ENCODE data around the gene STIP1. TPM values are rescaled to one million over a fixed set of nuclear protein-coding genes. Genes with fewer than 3 reads are reported as not detected.
A peak's percentile ranks its signal among the peaks of the same experiment; 100 is the strongest.

Gene STIP1
- total RNA-seq, 1 donor from 2014 or later: 159 TPM

GRCh38 chr11:64209563-64209843 is 23.5 kb downstream of the STIP1 start:
- Mint-ChIP-seq H3K27ac (peak overlapping the region; percentile 9), H3K27me3 (no peaks in the 10 kb centered on the region), H3K9me3 (no peaks in the 10 kb centered on the region), H3K4me3 (no peak overlapping the region), H3K4me1 (peaks cover 63% of the 10 kb centered on the region), H3K36me3 (ENCODE audit: low read depth) (peaks cover 50% of the 10 kb centered on the region)
- TF ChIP-seq CTCF (IDR thresholded peaks at IDR 0.05): no peak
- intact Hi-C loops (cut with micrococcal nuclease): no loop called here
- POLR2A ChIA-PET: interaction anchor here (1.4 to 9.3 kb wide), 2 partner anchors 18 to 108 kb away, joined by 3 to 191 read pairs; partner anchors contain the start of genes DNAJC4, NUDT22, PRDX5 and TRMT112
- ATAC-seq (ENCODE audit: low read depth): no peak
- no peak for DNase-seq
- CTCF ChIA-PET: no interaction called here

GRCh38 chr11:64210301-64211020 is 24.5 kb downstream of the STIP1 start:
- TF ChIP-seq CTCF (IDR thresholded peaks at IDR 0.05): no peak
- H3K4me3 Mint-ChIP-seq: no peak overlapping the region
- no peak for ATAC-seq (ENCODE audit: low read depth)
- intact Hi-C loops (cut with micrococcal nuclease): no loop called here
- no peak for DNase-seq
- CTCF ChIA-PET: no interaction called here
- H3K27me3 Mint-ChIP-seq: no peaks in the 10 kb centered on the region
- H3K4me1 Mint-ChIP-seq: peaks cover 63% of the 10 kb centered on the region
- H3K36me3 Mint-ChIP-seq (ENCODE audit: low read depth): peaks cover 56% of the 10 kb centered on the region
- H3K9me3 Mint-ChIP-seq: no peaks in the 10 kb centered on the region
- no peak overlapping the region for H3K27ac Mint-ChIP-seq
- POLR2A ChIA-PET: interaction anchor here (0.6 to 9.3 kb wide), 3 partner anchors 17 to 1209 kb away, joined by 3 to 191 read pairs (median 5); partner anchors contain the start of genes DNAJC4, NUDT22, PRDX5 and TRMT112

GRCh38 chr11:64211181-64211872 is 25.4 kb downstream of the STIP1 start:
- H3K27ac Mint-ChIP-seq: no peak overlapping the region
- no peaks in the 10 kb centered on the region for H3K27me3 Mint-ChIP-seq
- H3K36me3 Mint-ChIP-seq (ENCODE audit: low read depth): peaks cover 54% of the 10 kb centered on the region
- ChIA-PET POLR2A (interaction anchor here (0.6 to 9.3 kb wide), 2 partner anchors 16 to 21 kb away, joined by 5 to 191 read pairs; partner anchors contain the start of genes DNAJC4, NUDT22 and TRPT1), CTCF (no interaction called here)
- no peak overlapping the region for H3K4me3 Mint-ChIP-seq
- intact Hi-C loops (cut with micrococcal nuclease): no loop called here
- peaks cover 59% of the 10 kb centered on the region for H3K4me1 Mint-ChIP-seq
- DNase-seq: no peak
- no peaks in the 10 kb centered on the region for H3K9me3 Mint-ChIP-seq
- no peak for ATAC-seq (ENCODE audit: low read depth)
- no peak for TF ChIP-seq CTCF (IDR thresholded peaks at IDR 0.05)

GRCh38 chr11:64216879-64217278 is 30.9 kb downstream of the STIP1 start:
- Mint-ChIP-seq H3K9me3 (no peaks in the 10 kb centered on the region), H3K4me3 (no peak overlapping the region), H3K36me3 (ENCODE audit: low read depth) (peaks cover 63% of the 10 kb centered on the region), H3K27me3 (no peaks in the 10 kb centered on the region), H3K27ac (peak overlapping the region; percentile 46), H3K4me1 (peaks cover 37% of the 10 kb centered on the region)
- POLR2A ChIA-PET: interaction anchor here (0.7 to 6.3 kb wide), 6 partner anchors 9 to 101 kb away, joined by 3 to 37 read pairs (median 4); partner anchors contain the start of genes FERMT3, NUDT22, PRDX5 and TRPT1
- CTCF ChIA-PET: interaction anchor here (1.1 to 3.5 kb wide), 3 partner anchors 9 to 86 kb away, joined by 3 to 29 read pairs (median 6); partner anchors contain the start of genes FERMT3, NUDT22 and TRPT1
- no peak for TF ChIP-seq CTCF (IDR thresholded peaks at IDR 0.05)
- intact Hi-C loops (cut with micrococcal nuclease): no loop called here
- no peak for DNase-seq
- peak; percentile 23 for ATAC-seq (ENCODE audit: low read depth)
